Measurements from ENCODE around the gene DPH6.

DPH6 gene

DNA sequence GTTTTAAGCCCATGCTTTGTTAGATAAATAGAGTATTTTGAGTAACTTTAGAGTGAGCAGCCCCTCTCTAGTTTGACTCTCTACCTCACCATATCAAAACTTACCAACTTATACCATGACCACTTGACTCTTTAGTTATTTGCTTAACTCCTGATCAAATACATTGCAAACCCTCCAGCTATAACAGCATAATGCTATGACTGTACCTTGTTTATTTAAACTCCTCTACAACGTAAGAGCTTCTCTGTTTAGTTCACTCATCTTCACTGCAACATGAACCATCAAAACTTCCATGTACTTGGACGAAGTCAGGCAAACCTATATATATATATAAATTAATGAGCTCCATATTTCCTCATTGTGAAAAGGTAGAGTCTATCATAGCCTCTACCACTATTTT lies 218.2 kb downstream of the DPH6 start:
- H2BK120ac ChIP-seq (ENCODE audit: low read depth, low read length) = no peak overlapping the region
- no peak overlapping the region for H2AFZ ChIP-seq (ENCODE audit: low read depth, low read length)
- no peak overlapping the region for H3K23ac ChIP-seq (ENCODE audit: low read length in 2 of 2)
- no peak for DNase-seq
- H2BK12ac ChIP-seq (ENCODE audit: low read length in 2 of 2) = no peak overlapping the region
- H4K91ac ChIP-seq (ENCODE audit: low read length) = no peak overlapping the region
- no peak overlapping the region for H3K4me2 ChIP-seq (ENCODE audit: low read length, poor library complexity, severe bottlenecking)
- no peak overlapping the region for H3K18ac ChIP-seq (ENCODE audit: low read depth in 1 of 2, low read length in 2 of 2)
- H3K27ac ChIP-seq (ENCODE audit: low read length, poor library complexity, severe bottlenecking) = no peak overlapping the region
- no peaks in the 10 kb centered on the region for H3K4me1 ChIP-seq (ENCODE audit: control insufficient read depth, insufficient read depth, low read depth, low read length)
- H3K4ac ChIP-seq (ENCODE audit: low read depth in 1 of 2, low read length in 2 of 2) = no peak overlapping the region
- H4K8ac ChIP-seq (ENCODE audit: low read length) = no peak overlapping the region
- no peak overlapping the region for H3K4me3 ChIP-seq (ENCODE audit: insufficient read depth in 1 of 2, low read depth in 1 of 2, low read length in 2 of 2)
- no peak overlapping the region for H2BK5ac ChIP-seq (ENCODE audit: low read depth, low read length, poor library complexity, severe bottlenecking)
- H3K9me3 ChIP-seq (ENCODE audit: control insufficient read depth, low read length) = no peaks in the 10 kb centered on the region
- no peak overlapping the region for H2AK5ac ChIP-seq (ENCODE audit: low read length, severe bottlenecking)
- no peaks in the 10 kb centered on the region for H3K27me3 ChIP-seq (ENCODE audit: control insufficient read depth in 1 of 2, insufficient read depth in 1 of 2, low read length in 2 of 2)
- no peak overlapping the region for H3K14ac ChIP-seq (ENCODE audit: low read length in 2 of 2)
- H3K79me1 ChIP-seq (replicated peaks; ENCODE audit: low read length, poor library complexity, severe bottlenecking) = no peaks in the 10 kb centered on the region
- H2BK15ac ChIP-seq (ENCODE audit: low read depth, poor library complexity, severe bottlenecking) = no peak overlapping the region
- H3K9ac ChIP-seq (ENCODE audit: low read length) = no peak overlapping the region
- WGBS = no CpG with 5 or more reads among the region's 2 CpGs
- no peaks in the 10 kb centered on the region for H3K36me3 ChIP-seq (ENCODE audit: control insufficient read depth in 1 of 2, insufficient read depth in 2 of 2, low read depth in 1 of 2, low read length in 2 of 2)

DNA sequence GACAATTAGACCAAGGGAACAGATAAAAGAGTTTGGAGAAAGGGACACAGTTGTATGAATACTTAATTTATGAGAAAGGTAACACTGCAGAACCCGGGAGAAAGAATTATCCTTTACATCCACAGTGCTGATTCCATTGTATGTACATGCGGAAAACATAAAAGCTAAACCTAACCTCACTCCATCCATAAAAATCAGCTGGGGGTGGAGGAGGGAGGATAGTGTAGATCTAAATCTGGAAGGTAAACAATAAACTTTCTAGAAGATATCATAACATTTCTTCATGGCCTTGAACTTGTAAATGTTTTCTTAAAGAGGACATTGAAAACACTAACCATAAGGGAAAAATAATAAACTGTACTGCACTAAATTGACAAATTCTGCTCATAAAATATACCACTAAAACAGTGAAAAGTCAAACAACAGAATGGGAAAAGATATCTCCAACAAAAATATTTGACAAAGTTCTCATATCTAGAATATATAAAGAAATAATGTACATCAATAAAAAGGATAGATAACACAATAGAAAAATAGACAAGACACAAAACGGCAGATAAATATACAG lies 220.5 kb downstream of the DPH6 start:
- no peak overlapping the region for H3K18ac ChIP-seq (ENCODE audit: low read depth in 1 of 2, low read length in 2 of 2)
- H3K4me1 ChIP-seq (ENCODE audit: control insufficient read depth, insufficient read depth, low read depth, low read length) = no peaks in the 10 kb centered on the region
- no peak overlapping the region for H4K8ac ChIP-seq (ENCODE audit: low read length)
- H3K23ac ChIP-seq (ENCODE audit: low read length in 2 of 2) = no peak overlapping the region
- H2AK5ac ChIP-seq (ENCODE audit: low read length, severe bottlenecking) = no peak overlapping the region
- no peak overlapping the region for H2BK120ac ChIP-seq (ENCODE audit: low read depth, low read length)
- no peak overlapping the region for H4K91ac ChIP-seq (ENCODE audit: low read length)
- H3K79me1 ChIP-seq (replicated peaks; ENCODE audit: low read length, poor library complexity, severe bottlenecking) = no peaks in the 10 kb centered on the region
- H3K4me3 ChIP-seq (ENCODE audit: insufficient read depth in 1 of 2, low read depth in 1 of 2, low read length in 2 of 2) = no peak overlapping the region
- H3K9me3 ChIP-seq (ENCODE audit: control insufficient read depth, low read length) = no peaks in the 10 kb centered on the region
- 100% methylated on average over 1 of the region's 3 CpGs for WGBS
- H3K27me3 ChIP-seq (ENCODE audit: control insufficient read depth in 1 of 2, insufficient read depth in 1 of 2, low read length in 2 of 2) = no peaks in the 10 kb centered on the region
- H3K4ac ChIP-seq (ENCODE audit: low read depth in 1 of 2, low read length in 2 of 2) = no peak overlapping the region
- H3K27ac ChIP-seq (ENCODE audit: low read length, poor library complexity, severe bottlenecking) = no peak overlapping the region
- H3K4me2 ChIP-seq (ENCODE audit: low read length, poor library complexity, severe bottlenecking) = no peak overlapping the region
- H3K9ac ChIP-seq (ENCODE audit: low read length) = no peak overlapping the region
- H2AFZ ChIP-seq (ENCODE audit: low read depth, low read length) = no peak overlapping the region
- DNase-seq = no peak
- H2BK5ac ChIP-seq (ENCODE audit: low read depth, low read length, poor library complexity, severe bottlenecking) = no peak overlapping the region
- no peaks in the 10 kb centered on the region for H3K36me3 ChIP-seq (ENCODE audit: control insufficient read depth in 1 of 2, insufficient read depth in 2 of 2, low read depth in 1 of 2, low read length in 2 of 2)
- H2BK12ac ChIP-seq (ENCODE audit: low read length in 2 of 2) = no peak overlapping the region
- H2BK15ac ChIP-seq (ENCODE audit: low read depth, poor library complexity, severe bottlenecking) = no peak overlapping the region
- H3K14ac ChIP-seq (ENCODE audit: low read length in 2 of 2) = no peak overlapping the region

DNA sequence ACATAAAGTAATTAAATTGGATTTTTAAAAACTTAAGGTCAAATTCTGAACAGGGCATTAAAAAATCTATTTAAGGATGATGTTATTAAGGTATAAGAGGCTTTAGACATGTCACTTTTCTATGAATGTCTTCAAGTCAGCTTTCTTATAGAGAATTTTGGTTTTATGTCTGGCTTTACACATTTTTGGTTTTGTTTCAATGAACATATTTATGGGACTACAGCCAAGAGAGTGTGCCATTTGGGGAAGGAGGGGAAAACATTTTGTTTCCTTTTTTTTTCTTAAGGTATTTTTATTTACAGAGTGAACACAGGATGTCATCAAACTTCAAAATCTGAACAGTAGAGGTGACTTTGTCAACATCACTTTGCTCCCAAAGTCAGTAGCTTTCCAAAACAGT lies 222.8 kb downstream of the DPH6 start:
- H3K9me3 ChIP-seq (ENCODE audit: control insufficient read depth, low read length) = no peaks in the 10 kb centered on the region
- H3K4me2 ChIP-seq (ENCODE audit: low read length, poor library complexity, severe bottlenecking) = no peak overlapping the region
- H3K9ac ChIP-seq (ENCODE audit: low read length) = no peak overlapping the region
- H3K4ac ChIP-seq (ENCODE audit: low read depth in 1 of 2, low read length in 2 of 2) = no peak overlapping the region
- no peaks in the 10 kb centered on the region for H3K79me1 ChIP-seq (replicated peaks; ENCODE audit: low read length, poor library complexity, severe bottlenecking)
- no peak overlapping the region for H4K8ac ChIP-seq (ENCODE audit: low read length)
- H2AFZ ChIP-seq (ENCODE audit: low read depth, low read length) = no peak overlapping the region
- no peak overlapping the region for H2BK12ac ChIP-seq (ENCODE audit: low read length in 2 of 2)
- H3K14ac ChIP-seq (ENCODE audit: low read length in 2 of 2) = no peak overlapping the region
- H3K27ac ChIP-seq (ENCODE audit: low read length, poor library complexity, severe bottlenecking) = no peak overlapping the region
- H3K4me3 ChIP-seq (ENCODE audit: insufficient read depth in 1 of 2, low read depth in 1 of 2, low read length in 2 of 2) = no peak overlapping the region
- no peak overlapping the region for H2BK120ac ChIP-seq (ENCODE audit: low read depth, low read length)
- H2AK5ac ChIP-seq (ENCODE audit: low read length, severe bottlenecking) = no peak overlapping the region
- no peaks in the 10 kb centered on the region for H3K36me3 ChIP-seq (ENCODE audit: control insufficient read depth in 1 of 2, insufficient read depth in 2 of 2, low read depth in 1 of 2, low read length in 2 of 2)
- H3K27me3 ChIP-seq (ENCODE audit: control insufficient read depth in 1 of 2, insufficient read depth in 1 of 2, low read length in 2 of 2) = no peaks in the 10 kb centered on the region
- H3K4me1 ChIP-seq (ENCODE audit: control insufficient read depth, insufficient read depth, low read depth, low read length) = no peaks in the 10 kb centered on the region
- H3K23ac ChIP-seq (ENCODE audit: low read length in 2 of 2) = no peak overlapping the region
- H2BK5ac ChIP-seq (ENCODE audit: low read depth, low read length, poor library complexity, severe bottlenecking) = no peak overlapping the region
- no peak for DNase-seq
- H2BK15ac ChIP-seq (ENCODE audit: low read depth, poor library complexity, severe bottlenecking) = no peak overlapping the region
- H4K91ac ChIP-seq (ENCODE audit: low read length) = no peak overlapping the region
- H3K18ac ChIP-seq (ENCODE audit: low read depth in 1 of 2, low read length in 2 of 2) = no peak overlapping the region

DNA sequence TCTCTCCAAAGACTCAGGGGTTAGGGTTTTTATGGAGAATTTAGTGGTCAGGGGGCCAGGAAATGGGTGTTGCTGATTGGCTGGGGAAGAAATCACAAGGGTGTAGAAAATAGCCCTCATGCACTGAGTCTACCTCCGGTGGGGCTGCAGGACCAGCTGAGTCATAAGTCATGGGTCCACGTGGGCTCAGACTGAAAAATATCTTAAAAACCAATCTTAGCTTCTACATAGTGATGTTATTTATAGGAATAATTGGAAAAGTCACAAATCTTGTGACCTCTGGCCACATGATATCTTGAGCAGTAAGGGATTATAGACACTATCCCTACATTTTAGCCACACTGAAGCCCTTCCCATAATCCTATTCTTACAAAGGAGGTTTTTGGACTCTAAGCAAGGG lies 224.0 kb downstream of the DPH6 start:
- Histone ChIP-seq H3K4me3 (ENCODE audit: insufficient read depth in 1 of 2, low read depth in 1 of 2, low read length in 2 of 2) (no peak overlapping the region), H3K4ac (ENCODE audit: low read depth in 1 of 2, low read length in 2 of 2) (no peak overlapping the region), H3K4me2 (ENCODE audit: low read length, poor library complexity, severe bottlenecking) (no peak overlapping the region), H3K18ac (ENCODE audit: low read depth in 1 of 2, low read length in 2 of 2) (no peak overlapping the region), H3K27ac (ENCODE audit: low read length, poor library complexity, severe bottlenecking) (no peak overlapping the region), H3K23ac (ENCODE audit: low read length in 2 of 2) (no peak overlapping the region), H3K9me3 (ENCODE audit: control insufficient read depth, low read length) (no peaks in the 10 kb centered on the region), H3K4me1 (ENCODE audit: control insufficient read depth, insufficient read depth, low read depth, low read length) (no peaks in the 10 kb centered on the region), H2AK5ac (ENCODE audit: low read length, severe bottlenecking) (no peak overlapping the region), H3K79me1 (replicated peaks; ENCODE audit: low read length, poor library complexity, severe bottlenecking) (no peaks in the 10 kb centered on the region), H3K36me3 (ENCODE audit: control insufficient read depth in 1 of 2, insufficient read depth in 2 of 2, low read depth in 1 of 2, low read length in 2 of 2) (no peaks in the 10 kb centered on the region), H4K8ac (ENCODE audit: low read length) (no peak overlapping the region), H2BK120ac (ENCODE audit: low read depth, low read length) (no peak overlapping the region), H3K27me3 (ENCODE audit: control insufficient read depth in 1 of 2, insufficient read depth in 1 of 2, low read length in 2 of 2) (no peaks in the 10 kb centered on the region), H3K9ac (ENCODE audit: low read length) (no peak overlapping the region), H2BK15ac (ENCODE audit: low read depth, poor library complexity, severe bottlenecking) (no peak overlapping the region), H3K14ac (ENCODE audit: low read length in 2 of 2) (no peak overlapping the region), H2BK12ac (ENCODE audit: low read length in 2 of 2) (no peak overlapping the region), H2AFZ (ENCODE audit: low read depth, low read length) (no peak overlapping the region), H4K91ac (ENCODE audit: low read length) (no peak overlapping the region), H2BK5ac (ENCODE audit: low read depth, low read length, poor library complexity, severe bottlenecking) (no peak overlapping the region)
- no CpG with 5 or more reads among the region's 2 CpGs for WGBS
- no peak for DNase-seq
